Stimulated activated CD4-positive, alpha-beta T cell treated with anti-CD3 and anti-CD28 coated beads, Interleukin-15, amount 100 ng/mL, for 1 hour (primary cell): Measurements from ENCODE around the gene FSTL3.
A peak's percentile ranks its signal among the peaks of the same experiment; 100 is the strongest.
"Not testable (repeated sequence)": the region's sequence is repeated elsewhere in the genome, so short reads cannot be mapped to it uniquely, and the experiment has no call there.

Experiments used
- DNase-seq, 2 donors: peaks; one replicate each; pipeline ENCODE4 v3.0.0-alpha.2; 2020; ENCODE audit warnings: low read depth in 1 of 2, low spot score in 1 of 2

FSTL3 gene

GRCh38 chr19:676339-677105 lies at the start of gene FSTL3:
Gene FSTL3, plus strand, starts transcription at chr19:676392. Its CDS starts 32 bp downstream, at chr19:676424.
- DNase-seq, result no peak

- DNase-seq, result not testable (repeated sequence)
Measured at GRCh38 chr19:626566-626965, 49.6 kb upstream of the FSTL3 start.

- no peak for DNase-seq
Measured at GRCh38 chr19:628168-628567, 48.0 kb upstream of the FSTL3 start.

- not testable (repeated sequence) for DNase-seq
Measured at GRCh38 chr19:629515-629914, 46.7 kb upstream of the FSTL3 start.

GRCh38 chr19:629961-630714 lies 46.1 kb upstream of the FSTL3 start:
- no peak for DNase-seq

GRCh38 chr19:632579-633067 lies 43.6 kb upstream of the FSTL3 start:
- DNase-seq, result peak in 1 of 2 donors; percentile 22

- DNase-seq, result peak; percentile 92 to 94
Measured at GRCh38 chr19:633068-633785, 43.0 kb upstream of the FSTL3 start, which contains the start of gene POLRMT. Gene POLRMT, minus strand, starts transcription at chr19:633537. Its CDS starts 25 bp downstream, at chr19:633512.

- no peak for DNase-seq
Measured at GRCh38 chr19:633786-634639, 42.2 kb upstream of the FSTL3 start.

GRCh38 chr19:634975-635652 lies 41.1 kb upstream of the FSTL3 start:
- no peak for DNase-seq

GRCh38 chr19:638906-639252 lies 37.3 kb upstream of the FSTL3 start:
- no peak for DNase-seq

GRCh38 chr19:639253-640160 lies 36.7 kb upstream of the FSTL3 start, which contains the start of gene FGF22:
Gene FGF22, plus strand, starts transcription at chr19:639879. Its CDS starts 47 bp downstream, at chr19:639926.
- DNase-seq, result peak; percentile 96

GRCh38 chr19:640161-640558 lies 36.0 kb upstream of the FSTL3 start:
- DNase-seq, result no peak

- DNase-seq, result no peak
Measured at GRCh38 chr19:640606-641189, 35.5 kb upstream of the FSTL3 start.

GRCh38 chr19:641702-642101 lies 34.5 kb upstream of the FSTL3 start:
- DNase-seq, result no peak

- DNase-seq, result no peak
Measured at GRCh38 chr19:642767-643727, 33.1 kb upstream of the FSTL3 start.

GRCh38 chr19:643736-644135 lies 32.5 kb upstream of the FSTL3 start:
- no peak for DNase-seq

- DNase-seq, result no peak
Measured at GRCh38 chr19:644363-644762, 31.8 kb upstream of the FSTL3 start.
